Measurements from ENCODE around the gene JAKMIP1. TPM values are rescaled to one million over a fixed set of nuclear protein-coding genes. Genes with fewer than 3 reads are reported as not detected.

Gene JAKMIP1
- total RNA-seq, 1 experiment from 2014 or later, result not detected

DNA sequence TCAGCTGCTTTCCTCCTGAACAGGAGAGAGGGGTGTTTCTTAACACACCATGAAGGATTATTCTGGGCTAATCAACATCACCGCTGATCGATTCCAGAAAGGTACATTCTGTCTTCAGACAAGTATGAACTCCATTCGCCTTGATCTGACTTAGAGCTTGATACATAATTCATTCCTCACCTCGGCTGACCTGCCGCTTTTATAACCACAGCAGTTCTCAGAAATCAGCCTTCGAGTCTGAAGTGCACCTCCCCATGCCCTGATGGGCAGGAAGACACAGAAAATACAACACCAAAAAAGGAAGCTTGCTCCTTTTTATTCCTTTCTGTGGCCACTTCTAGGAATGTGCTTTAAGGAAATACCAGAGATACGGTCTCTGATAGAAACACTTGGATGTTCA lies 85.7 kb downstream of the JAKMIP1 start:
- H3K9me3 ChIP-seq, result no peaks in the 10 kb centered on the region
- Mint-ChIP-seq H3K36me3 (ENCODE audit: insufficient read depth, unreplicated experiment) (no peaks in the 10 kb centered on the region), H3K9me3 (ENCODE audit: unreplicated experiment) (no peaks in the 10 kb centered on the region), H3K27ac (ENCODE audit: unreplicated experiment) (no peak overlapping the region), H3K4me3 (ENCODE audit: unreplicated experiment) (no peak overlapping the region), H3K4me1 (ENCODE audit: low read depth, unreplicated experiment) (no peaks in the 10 kb centered on the region), H3K27me3 (ENCODE audit: insufficient read depth, unreplicated experiment) (peaks cover 16% of the 10 kb centered on the region)
- TF ChIP-seq, protein P1, sequence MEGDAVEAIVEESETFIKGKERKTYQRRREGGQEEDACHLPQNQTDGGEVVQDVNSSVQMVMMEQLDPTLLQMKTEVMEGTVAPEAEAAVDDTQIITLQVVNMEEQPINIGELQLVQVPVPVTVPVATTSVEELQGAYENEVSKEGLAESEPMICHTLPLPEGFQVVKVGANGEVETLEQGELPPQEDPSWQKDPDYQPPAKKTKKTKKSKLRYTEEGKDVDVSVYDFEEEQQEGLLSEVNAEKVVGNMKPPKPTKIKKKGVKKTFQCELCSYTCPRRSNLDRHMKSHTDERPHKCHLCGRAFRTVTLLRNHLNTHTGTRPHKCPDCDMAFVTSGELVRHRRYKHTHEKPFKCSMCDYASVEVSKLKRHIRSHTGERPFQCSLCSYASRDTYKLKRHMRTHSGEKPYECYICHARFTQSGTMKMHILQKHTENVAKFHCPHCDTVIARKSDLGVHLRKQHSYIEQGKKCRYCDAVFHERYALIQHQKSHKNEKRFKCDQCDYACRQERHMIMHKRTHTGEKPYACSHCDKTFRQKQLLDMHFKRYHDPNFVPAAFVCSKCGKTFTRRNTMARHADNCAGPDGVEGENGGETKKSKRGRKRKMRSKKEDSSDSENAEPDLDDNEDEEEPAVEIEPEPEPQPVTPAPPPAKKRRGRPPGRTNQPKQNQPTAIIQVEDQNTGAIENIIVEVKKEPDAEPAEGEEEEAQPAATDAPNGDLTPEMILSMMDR (IDR thresholded peaks at IDR 0.05; ENCODE audit: insufficient read depth in 1 of 2, low read depth in 1 of 2, low read length in 1 of 2, severe bottlenecking in 1 of 2, unreplicated experiment in 1 of 2), result no peak
- POLR2A ChIA-PET, result no interaction called here
- no TSS peak for BruUV-seq (replicated peaks)
- DNase-seq, result no peak
- intact Hi-C loops (cut with micrococcal nuclease; ENCODE audit: unreplicated experiment), result no loop called here
- no peaks in the 10 kb centered on the region for H3K4me1 ChIP-seq
- CTCF ChIA-PET, result no interaction called here
- H3K27me3 ChIP-seq (replicated peaks; ENCODE audit: control insufficient read depth, insufficient read depth, low read length), result no peaks in the 10 kb centered on the region
- no peaks in the 10 kb centered on the region for H3K36me3 ChIP-seq (ENCODE audit: control insufficient read depth, insufficient read depth, low read length)
- H3K4me3 ChIP-seq (ENCODE audit: low read depth, low read length), result no peak overlapping the region

DNA sequence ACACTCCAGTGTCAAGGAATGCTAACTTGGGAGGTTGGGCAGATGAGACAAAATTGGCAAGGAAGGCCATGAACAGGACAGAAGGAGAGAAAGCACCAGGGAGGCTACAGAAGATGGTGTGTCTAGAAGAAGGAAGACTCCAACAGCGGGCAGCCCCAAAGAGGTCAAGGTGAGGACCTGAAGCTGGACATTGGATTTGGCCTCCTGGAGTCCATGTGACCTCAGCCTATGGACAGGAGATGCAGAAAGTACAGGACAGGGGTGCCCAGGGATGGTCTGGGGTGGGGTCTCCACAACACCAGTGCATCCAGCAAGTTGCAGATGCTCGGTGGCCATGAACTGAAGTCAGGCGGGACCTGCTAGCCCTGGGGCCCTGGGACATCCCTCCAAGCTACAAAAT lies 86.2 kb downstream of the JAKMIP1 start:
- no TSS peak for BruUV-seq (replicated peaks)
- CTCF ChIA-PET, result no interaction called here
- no peak for DNase-seq
- Histone ChIP-seq H3K4me1 (no peaks in the 10 kb centered on the region), H3K4me3 (ENCODE audit: low read depth, low read length) (no peak overlapping the region), H3K36me3 (ENCODE audit: control insufficient read depth, insufficient read depth, low read length) (no peaks in the 10 kb centered on the region), H3K9me3 (no peaks in the 10 kb centered on the region), H3K27me3 (replicated peaks; ENCODE audit: control insufficient read depth, insufficient read depth, low read length) (no peaks in the 10 kb centered on the region)
- TF ChIP-seq, protein P1 (IDR thresholded peaks at IDR 0.05; ENCODE audit: insufficient read depth in 1 of 2, low read depth in 1 of 2, low read length in 1 of 2, severe bottlenecking in 1 of 2, unreplicated experiment in 1 of 2), result no peak
- H3K27me3 Mint-ChIP-seq (ENCODE audit: insufficient read depth, unreplicated experiment), result peaks cover 14% of the 10 kb centered on the region
- H3K9me3 Mint-ChIP-seq (ENCODE audit: unreplicated experiment), result no peaks in the 10 kb centered on the region
- H3K4me3 Mint-ChIP-seq (ENCODE audit: unreplicated experiment), result no peak overlapping the region
- H3K4me1 Mint-ChIP-seq (ENCODE audit: low read depth, unreplicated experiment), result no peaks in the 10 kb centered on the region
- no peaks in the 10 kb centered on the region for H3K36me3 Mint-ChIP-seq (ENCODE audit: insufficient read depth, unreplicated experiment)
- POLR2A ChIA-PET, result no interaction called here
- no peak overlapping the region for H3K27ac Mint-ChIP-seq (ENCODE audit: unreplicated experiment)
- intact Hi-C loops (cut with micrococcal nuclease; ENCODE audit: unreplicated experiment), result no loop called here

DNA sequence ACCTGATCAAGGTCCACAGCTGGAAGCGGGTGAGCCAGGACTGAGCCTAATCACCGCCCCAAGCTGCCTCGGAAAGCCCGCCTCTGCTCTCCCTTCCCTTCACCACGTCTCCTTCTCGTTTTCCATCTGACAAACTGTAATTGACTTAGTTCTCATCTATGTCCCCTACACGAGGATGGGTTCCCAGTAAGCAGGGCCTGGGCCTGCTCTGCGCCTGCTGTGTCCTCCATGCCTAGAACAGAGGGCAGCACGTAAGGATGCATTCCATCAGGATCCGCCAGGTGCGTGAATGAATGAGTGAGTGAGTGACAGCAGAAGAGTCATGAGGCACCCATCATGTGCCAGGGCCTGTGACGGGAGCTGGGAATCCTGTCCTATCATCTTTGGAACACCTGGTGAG lies 86.7 kb downstream of the JAKMIP1 start:
- Mint-ChIP-seq H3K4me1 (ENCODE audit: low read depth, unreplicated experiment) (no peaks in the 10 kb centered on the region), H3K27me3 (ENCODE audit: insufficient read depth, unreplicated experiment) (peaks cover 11% of the 10 kb centered on the region), H3K9me3 (ENCODE audit: unreplicated experiment) (no peaks in the 10 kb centered on the region), H3K27ac (ENCODE audit: unreplicated experiment) (no peak overlapping the region), H3K36me3 (ENCODE audit: insufficient read depth, unreplicated experiment) (no peaks in the 10 kb centered on the region), H3K4me3 (ENCODE audit: unreplicated experiment) (no peak overlapping the region)
- CTCF ChIA-PET, result no interaction called here
- POLR2A ChIA-PET, result no interaction called here
- TF ChIP-seq, protein P1 (IDR thresholded peaks at IDR 0.05; ENCODE audit: insufficient read depth in 1 of 2, low read depth in 1 of 2, low read length in 1 of 2, severe bottlenecking in 1 of 2, unreplicated experiment in 1 of 2), result no peak
- H3K9me3 ChIP-seq, result no peaks in the 10 kb centered on the region
- H3K4me3 ChIP-seq (ENCODE audit: low read depth, low read length), result no peak overlapping the region
- no peaks in the 10 kb centered on the region for H3K36me3 ChIP-seq (ENCODE audit: control insufficient read depth, insufficient read depth, low read length)
- intact Hi-C loops (cut with micrococcal nuclease; ENCODE audit: unreplicated experiment), result no loop called here
- no peak for DNase-seq
- H3K27me3 ChIP-seq (replicated peaks; ENCODE audit: control insufficient read depth, insufficient read depth, low read length), result no peaks in the 10 kb centered on the region
- no TSS peak for BruUV-seq (replicated peaks)
- no peaks in the 10 kb centered on the region for H3K4me1 ChIP-seq
